HG03095 (cell line): ENCODE results near the gene PPP1R11.
"Not testable (repeated sequence)": the region's sequence is repeated elsewhere in the genome, so short reads cannot be mapped to it uniquely, and the experiment has no call there.

ENCODE experiments used
- ATAC-seq: cut with Tn5 transposase; IDR thresholded peaks from one replicate; pipeline ENCODE4 v1.9.1; 2021; ENCODE audit warnings: moderate library complexity; ENCODE audit not compliant: unreplicated experiment

The PPP1R11 gene

DNA sequence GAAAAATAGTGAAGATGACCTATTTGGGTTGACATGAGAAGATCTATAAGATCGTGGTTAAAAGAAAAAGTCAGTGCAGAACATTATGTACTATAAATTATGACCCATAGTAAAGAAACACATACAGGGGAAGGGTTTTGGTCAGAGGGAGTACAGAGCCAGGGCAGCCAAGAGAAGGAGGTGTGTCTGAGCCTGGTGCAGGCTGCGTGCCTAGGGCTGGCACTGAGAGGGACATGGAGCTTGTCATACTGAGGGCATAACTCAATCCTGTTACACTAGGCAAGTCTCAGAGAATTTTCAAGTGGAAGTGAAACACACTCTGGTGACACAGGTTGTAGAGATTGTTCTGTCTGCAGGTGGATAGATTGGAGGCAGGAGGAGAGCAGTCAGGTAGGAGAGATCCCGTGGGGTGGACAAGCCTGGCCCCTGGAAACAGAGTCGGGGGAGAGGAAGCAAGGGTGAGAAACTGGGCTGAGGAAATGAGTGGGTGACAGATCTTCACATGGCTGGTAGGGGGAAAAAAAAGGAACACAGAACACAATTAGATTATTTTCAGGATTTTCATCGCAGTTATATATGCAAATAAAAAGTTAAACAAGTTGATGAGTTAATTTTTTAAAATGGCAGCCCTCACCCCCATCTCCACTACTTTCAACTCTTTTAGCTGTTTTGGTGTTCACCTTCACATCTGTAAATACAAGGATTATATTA, 27.1 kb downstream of the PPP1R11 start:
- no peak for ATAC-seq

DNA sequence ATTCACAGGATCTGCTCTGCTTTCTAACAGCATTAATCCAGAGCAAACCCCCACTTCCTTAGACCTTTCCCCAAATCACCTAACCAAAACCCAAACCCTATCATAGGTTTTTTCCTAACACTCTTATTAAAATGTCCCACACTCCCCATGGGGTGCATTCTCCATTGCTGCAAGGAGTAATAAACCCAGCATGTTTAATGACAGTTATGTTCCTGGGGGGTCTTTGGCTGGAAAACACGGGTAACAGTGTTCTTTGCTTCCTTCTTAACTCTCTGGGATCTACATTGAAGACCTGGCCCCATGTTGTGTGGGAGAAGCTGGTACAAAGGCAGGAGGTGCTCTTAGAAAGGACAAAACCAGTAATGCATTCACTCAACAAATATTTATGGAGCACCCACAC, 29.8 kb downstream of the PPP1R11 start:
- no peak for ATAC-seq

- no peak for ATAC-seq
Measured at GRCh38 chr6:30097902-30098768, 31.1 kb downstream of the PPP1R11 start.

DNA sequence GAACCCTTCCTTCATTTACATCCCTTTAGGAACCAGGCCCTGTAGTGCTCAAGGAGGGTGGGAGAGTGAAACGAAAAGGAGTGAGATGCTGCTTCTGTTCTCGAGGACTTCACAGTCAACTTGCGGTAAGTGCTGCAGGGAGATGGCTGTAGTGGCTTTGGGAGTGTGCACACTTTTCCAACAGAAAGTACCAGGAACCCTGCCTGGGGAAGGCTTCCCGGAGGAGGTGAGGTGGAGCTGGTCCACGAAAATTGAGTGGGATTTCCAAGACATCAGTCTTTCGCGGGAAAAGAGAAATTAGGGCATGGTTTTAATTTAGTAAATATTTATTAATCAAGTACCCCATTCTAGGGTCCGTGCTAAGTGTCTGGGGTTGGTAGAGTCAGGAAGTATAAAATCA, 33.2 kb downstream of the PPP1R11 start:
- ATAC-seq = no peak

- ATAC-seq = no peak
Measured at GRCh38 chr6:30100585-30101443, 33.8 kb downstream of the PPP1R11 start.

GRCh38 chr6:30101444-30102413, 34.7 kb downstream of the PPP1R11 start:
- no peak for ATAC-seq

DNA sequence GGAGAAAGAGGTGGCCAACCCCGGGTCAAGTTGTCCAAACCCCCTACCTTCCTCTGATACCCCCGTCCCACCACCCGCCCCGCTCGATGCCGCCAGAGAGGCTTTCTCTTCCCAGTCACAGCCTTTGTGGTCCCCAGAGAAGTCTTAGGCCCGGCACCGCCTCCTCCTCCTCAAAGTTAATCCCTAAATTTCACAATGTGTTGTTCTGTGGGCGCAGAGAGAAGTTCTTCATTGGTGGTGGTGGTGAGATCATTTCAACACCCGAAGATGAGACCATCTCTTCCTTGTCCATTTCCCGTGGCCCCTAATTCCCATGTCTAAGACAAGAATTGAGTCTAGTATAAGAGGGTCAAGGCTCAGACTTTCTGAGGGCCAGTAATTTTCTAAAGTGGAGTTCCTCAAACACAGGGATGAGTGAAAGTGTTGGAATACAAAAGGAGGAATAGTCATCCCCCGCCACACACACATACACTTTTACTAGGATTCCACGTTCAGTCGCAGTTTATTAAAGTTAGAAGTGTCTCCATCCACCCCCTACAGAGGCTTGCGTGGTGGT, 35.5 kb downstream of the PPP1R11 start:
- no peak for ATAC-seq

- ATAC-seq = peak; percentile 47
Measured at GRCh38 chr6:30102970-30103871, 36.2 kb downstream of the PPP1R11 start.

GRCh38 chr6:30103872-30104179, 36.8 kb downstream of the PPP1R11 start:
- ATAC-seq = no peak

DNA sequence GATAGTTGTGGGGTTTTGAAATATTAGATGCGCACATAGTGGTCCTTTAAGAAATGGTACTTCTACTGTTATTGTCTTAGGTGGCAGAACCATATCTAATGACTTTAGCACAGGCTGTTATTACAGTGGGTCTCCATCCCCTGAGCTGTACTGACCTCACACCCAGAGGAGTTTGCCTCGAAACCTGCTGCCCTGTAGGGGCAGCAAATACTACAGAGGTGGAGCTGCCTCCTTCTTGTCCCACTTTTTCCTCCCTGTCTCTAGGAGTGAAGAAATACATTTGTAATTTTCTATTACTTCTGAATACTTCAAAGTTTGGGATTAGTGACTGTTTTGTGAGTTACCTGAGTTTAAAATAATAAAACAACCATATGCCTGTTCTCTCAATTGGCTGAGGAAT, 37.7 kb downstream of the PPP1R11 start:
- ATAC-seq = no peak

DNA sequence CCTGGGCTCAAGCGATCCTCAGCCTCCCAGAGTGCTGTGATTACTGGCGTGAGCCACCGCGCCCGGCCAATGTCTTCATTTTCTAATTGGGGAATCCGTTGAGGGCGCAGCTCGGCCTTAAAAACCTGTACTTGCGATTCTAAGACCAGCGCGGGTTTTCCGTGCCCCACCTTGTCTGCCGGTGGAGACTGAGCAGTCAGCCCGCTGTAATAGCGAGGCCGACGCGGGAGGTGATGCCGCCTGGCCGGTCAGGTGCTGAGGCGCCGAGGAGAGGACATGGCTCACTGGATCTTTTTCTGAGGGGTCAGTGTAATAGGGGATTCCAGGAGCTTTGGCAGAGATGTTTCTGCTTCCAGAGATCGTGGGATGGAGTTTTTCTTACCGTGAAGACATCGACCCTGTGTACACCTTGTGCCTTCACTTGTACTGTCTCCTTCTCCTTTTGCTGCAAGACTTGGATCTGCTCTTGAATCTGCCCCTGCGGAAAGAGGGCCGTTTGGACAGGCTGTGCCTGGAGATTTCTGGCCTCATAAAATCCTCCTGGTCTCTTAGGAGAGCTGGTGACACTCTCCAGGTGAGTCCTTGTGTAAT, 44.4 kb downstream of the PPP1R11 start:
- no peak for ATAC-seq

- ATAC-seq = no peak
Measured at GRCh38 chr6:30112402-30112994, 45.5 kb downstream of the PPP1R11 start.

DNA sequence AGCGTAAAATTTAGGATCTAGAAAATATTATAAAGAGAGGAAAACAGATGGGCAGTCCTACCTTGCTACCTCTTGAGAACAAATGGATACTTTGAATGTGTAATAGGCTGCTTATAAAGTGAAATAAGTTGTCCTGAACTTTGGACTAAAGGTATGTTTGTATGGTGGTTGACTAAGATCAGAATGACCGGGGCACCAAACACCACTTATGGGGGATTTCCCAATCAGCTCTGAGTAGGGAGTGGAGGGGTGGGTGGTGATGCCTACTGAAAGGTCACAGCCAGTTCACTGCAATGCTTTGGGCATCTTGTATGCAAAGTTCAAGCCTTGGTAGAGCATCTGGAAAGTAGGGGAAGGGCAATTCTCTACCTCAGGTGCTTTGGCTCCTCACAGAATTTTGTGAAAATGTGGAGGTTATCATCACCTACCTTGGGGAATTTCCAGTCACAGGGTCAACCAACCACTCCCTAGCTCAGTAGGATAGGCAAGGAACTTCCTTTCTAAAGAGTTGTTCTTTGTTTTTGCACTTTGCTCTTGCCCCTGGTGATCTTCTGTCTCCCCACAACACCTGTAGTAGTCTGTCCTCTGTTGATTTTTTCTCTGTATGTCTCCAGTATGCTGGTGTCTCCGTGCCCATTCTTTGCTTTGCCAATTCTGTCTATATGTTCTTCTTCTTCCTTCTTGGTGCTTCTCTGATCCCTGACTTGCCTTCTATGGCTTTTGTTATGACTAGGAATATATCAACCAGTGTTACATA, 46.2 kb downstream of the PPP1R11 start, which contains the start of gene TRIM31:
Gene TRIM31, minus strand, starts transcription at position 88 of the 757 bp plus-strand sequence. CDS start 285 bp downstream, outside the sequence.
- ATAC-seq = no peak

- no peak for ATAC-seq
Measured at GRCh38 chr6:30113841-30114240, 46.8 kb downstream of the PPP1R11 start.

DNA sequence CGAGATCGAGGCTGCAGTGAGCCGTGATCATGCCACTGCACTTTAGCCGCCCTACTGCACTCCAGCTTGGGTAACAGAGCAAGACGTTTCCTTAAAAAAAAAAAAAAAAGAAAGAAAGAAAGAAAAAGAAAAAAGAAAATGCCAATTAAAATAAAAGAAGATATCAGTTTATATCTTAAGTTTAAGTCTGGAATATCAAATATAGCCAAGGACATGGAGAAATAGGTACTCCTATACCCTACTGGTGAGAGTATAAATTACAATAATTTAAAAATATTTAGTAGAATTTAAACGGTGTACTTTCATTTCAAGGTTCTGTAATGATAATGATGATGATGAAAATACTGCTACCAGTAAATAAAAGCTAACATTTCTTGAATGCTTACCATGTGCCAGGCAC, 49.7 kb downstream of the PPP1R11 start:
- no peak for ATAC-seq

GRCh38 chr6:30118691-30119090, 51.7 kb downstream of the PPP1R11 start:
- not testable (repeated sequence) for ATAC-seq
